SH-SY5Y (cell line): ENCODE measurements around the gene SPATS2L.

Source experiments
- GATA2 ChIP-seq: IDR thresholded peaks from 2 replicates; pipeline ENCODE4 v1.6.1; 2011; ENCODE audit warnings: mild to moderate bottlenecking, low read depth, low read length
- GATA3 ChIP-seq: IDR thresholded peaks from 2 replicates; pipeline ENCODE4 v1.6.1; 2011; ENCODE audit warnings: low read depth, mild to moderate bottlenecking, low read length, moderate library complexity

The SPATS2L gene

GRCh38 chr2:200523604-200524003 is 217.1 kb downstream of the SPATS2L start:
- TF ChIP-seq GATA3 (no peak), GATA2 (no peak)

GRCh38 chr2:200525066-200525465 is 218.6 kb downstream of the SPATS2L start:
- TF ChIP-seq GATA2, result no peak
- no peak for TF ChIP-seq GATA3

GRCh38 chr2:200525551-200525881 is 219.0 kb downstream of the SPATS2L start:
- no peak for TF ChIP-seq GATA2
- TF ChIP-seq GATA3, result no peak

GRCh38 chr2:200525882-200526651 is 219.6 kb downstream of the SPATS2L start, which contains the start of gene SGO2:
SGO2 (plus strand) TSS chr2:200526207; CDS start chr2:200532976, 6,769 bp downstream.
- TF ChIP-seq GATA3 (no peak), GATA2 (no peak)

- TF ChIP-seq GATA2 (no peak), GATA3 (no peak)
Observed at GRCh38 chr2:200528228-200528627, 221.7 kb downstream of the SPATS2L start.
